CD14-positive monocyte (primary cell): Measurements from ENCODE around the gene RANBP2. TPM values are rescaled to one million over a fixed set of nuclear protein-coding genes. Genes with fewer than 3 reads are reported as not detected.
"Not testable (repeated sequence)": the region's sequence is repeated elsewhere in the genome, so short reads cannot be mapped to it uniquely, and the experiment has no call there.

ENCODE experiments used
- DNase-seq, 3 donors: peaks; one replicate each; pipeline ENCODE4 v3.0.0-alpha.2; 2011 to 2022
- H2AFZ ChIP-seq: 2 replicates; pipeline ENCODE4 v1.6.0; 2012; ENCODE audit warnings: mild to moderate bottlenecking, low read depth, low read length, inconsistent platforms; ENCODE audit not compliant: insufficient read depth, poor library complexity, severe bottlenecking
- H3K27ac ChIP-seq, 2 donors: 1 replicate in 1 of 2; 2 replicates in 1 of 2; pipeline ENCODE4 v1.5.1; 2012 to 2013; ENCODE audit warnings: low read length in 2 of 2, control low read depth in 1 of 2, inconsistent platforms in 1 of 2, low read depth in 1 of 2, mild to moderate bottlenecking in 1 of 2
- H3K27me3 ChIP-seq, 2 donors: one replicate each; pipeline versions ENCODE4 v1.6.0 to v1.6.1; 2011 to 2013; ENCODE audit warnings: low read length in 2 of 2; ENCODE audit not compliant: control insufficient read depth in 2 of 2, insufficient read depth in 2 of 2
- H3K36me3 ChIP-seq, 2 donors: replicated peaks in 1 of 2; 1 replicate in 1 of 2; 2 replicates in 1 of 2; pipeline versions ENCODE4 v1.5.1 to v1.6.1; 2012 to 2013; ENCODE audit warnings: low read length in 2 of 2, control low read depth in 1 of 2, inconsistent platforms in 1 of 2, mild to moderate bottlenecking in 1 of 2; ENCODE audit not compliant: insufficient read depth in 2 of 2, control insufficient read depth in 1 of 2
- H3K4me1 ChIP-seq, 2 donors: 1 replicate in 1 of 2; 2 replicates in 1 of 2; pipeline versions ENCODE4 v1.5.1 to v1.6.1; 2012 to 2013; ENCODE audit warnings: low read length in 2 of 2, control low read depth in 1 of 2, inconsistent platforms in 1 of 2, mild to moderate bottlenecking in 1 of 2, moderate library complexity in 1 of 2; ENCODE audit not compliant: insufficient read depth in 2 of 2, control insufficient read depth in 1 of 2
- H3K4me2 ChIP-seq: replicated peaks from 2 replicates; pipeline ENCODE3; 2012; ENCODE audit warnings: low read length, moderate library complexity, mild to moderate bottlenecking; ENCODE audit not compliant: poor library complexity, severe bottlenecking; ENCODE audit errors: extremely low read depth
- H3K4me3 ChIP-seq, 3 experiments: fragments of 200-600 bp in 1 of 3; sonication (generic) in 1 of 3; replicated peaks in 1 of 3; 1 replicate in 2 of 3; 2 replicates in 1 of 3; pipeline ENCODE4 v1.5.1; 2011 to 2013; ENCODE audit warnings: low read length in 3 of 3, mild to moderate bottlenecking in 3 of 3, control low read depth in 2 of 3, low read depth in 2 of 3, inconsistent platforms in 1 of 3, moderate library complexity in 1 of 3
- H3K79me2 ChIP-seq: 2 replicates; pipeline ENCODE4 v1.6.0; 2012; ENCODE audit warnings: mild to moderate bottlenecking, control low read depth, inconsistent platforms, low read length, moderate library complexity; ENCODE audit not compliant: insufficient read depth
- H3K9ac ChIP-seq: 2 replicates; pipeline ENCODE4 v1.6.0; 2017; ENCODE audit warnings: low read length, mild to moderate bottlenecking; ENCODE audit not compliant: insufficient read depth, poor library complexity, severe bottlenecking
- H3K9me3 ChIP-seq, 2 donors: replicated peaks in 1 of 2; 1 replicate in 1 of 2; 2 replicates in 1 of 2; pipeline versions ENCODE4 v1.5.1 to v1.6.1; 2012 to 2013; ENCODE audit warnings: low read length in 2 of 2, control low read depth in 1 of 2; ENCODE audit not compliant: control insufficient read depth in 1 of 2, insufficient read depth in 1 of 2
- H4K20me1 ChIP-seq: 2 replicates; pipeline ENCODE4 v1.6.0; 2012; ENCODE audit warnings: mild to moderate bottlenecking, low read length, control low read depth, moderate library complexity; ENCODE audit not compliant: insufficient read depth
- H3K27ac Mint-ChIP-seq, 7 donors: one replicate each; pipeline ENCODE4 v1.8.0; 2020; ENCODE audit warnings: mild to moderate bottlenecking in 7 of 7, mixed read lengths in 7 of 7, moderate library complexity in 6 of 7, inconsistent platforms in 2 of 7
- H3K27me3 Mint-ChIP-seq, 3 donors: one replicate each; pipeline ENCODE4 v1.8.0; 2021 to 2022; ENCODE audit warnings: low read depth in 3 of 3, mild to moderate bottlenecking in 3 of 3, mixed read lengths in 3 of 3, moderate library complexity in 3 of 3, inconsistent platforms in 1 of 3
- H3K36me3 Mint-ChIP-seq, 2 donors: one replicate each; pipeline ENCODE4 v1.8.0; 2020; ENCODE audit warnings: mixed read lengths in 2 of 2, inconsistent platforms in 1 of 2, mild to moderate bottlenecking in 1 of 2
- H3K4me1 Mint-ChIP-seq: one replicate; pipeline ENCODE4 v1.8.0; 2020; ENCODE audit warnings: mild to moderate bottlenecking, mixed read lengths
- H3K4me3 Mint-ChIP-seq, 2 donors: one replicate each; pipeline ENCODE4 v1.8.0; 2020; ENCODE audit warnings: mild to moderate bottlenecking in 2 of 2, mixed read lengths in 2 of 2, moderate library complexity in 1 of 2
- H3K9me3 Mint-ChIP-seq, 7 donors: one replicate each; pipeline ENCODE4 v1.8.0; 2020 to 2022; ENCODE audit warnings: mixed read lengths in 7 of 7, mild to moderate bottlenecking in 6 of 7, moderate library complexity in 6 of 7, inconsistent platforms in 2 of 7
- WGBS: methylation state at CpG from one replicate; pipeline ENCODE4 v1.1.5; 2013; ENCODE audit warnings: missing lambda C conversion rate; ENCODE audit not compliant: insufficient coverage; 5-methylcytosine and 5-hydroxymethylcytosine counted together
- intact Hi-C, 2 donors: fragments of 100-400 bp; cut with micrococcal nuclease; formaldehyde crosslinking; loops; one replicate each; pipeline versions ENCODE4 v1.15.0 to v1.15.1; 2023
- polyA plus RNA-seq, 3 donors: library from polyadenylated mRNA; depleted of rRNA in 1 of 3; unstranded in 2 of 3; stranded (reverse) in 1 of 3; fragments of 300-500 nt in 2 of 3; fragments of >200 nt in 1 of 3; fragmentation: Illumina TruSeq in 2 of 3; gene quantifications; 1 replicate in 2 of 3; 2 replicates in 1 of 3; pipeline ENCODE4 v1.2.3, GENCODE V29; 2012 to 2021

Gene RANBP2
- polyA plus RNA-seq, 3 donors, result 6.8 to 7.3 (median 7.0) TPM

DNA sequence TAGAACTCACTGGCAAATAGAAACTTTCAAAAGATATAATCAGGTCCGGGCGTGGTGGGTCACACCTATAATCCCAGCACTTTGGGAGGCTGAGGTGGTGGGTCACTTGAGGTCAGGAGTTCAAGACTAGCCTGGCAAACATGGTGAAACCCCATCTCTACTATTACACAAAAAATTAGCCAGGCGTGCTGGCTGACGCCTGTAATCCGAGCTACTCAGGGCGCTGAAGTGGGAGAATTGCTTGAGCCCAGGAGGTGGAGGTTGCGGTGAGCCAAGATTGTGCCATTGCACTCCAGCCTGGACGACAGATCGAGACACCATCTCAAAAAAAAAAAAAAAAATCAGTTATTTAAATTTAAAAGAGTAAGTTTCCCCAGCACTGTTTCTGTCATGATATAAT, 38.7 kb downstream of the RANBP2 start:
- H2AFZ ChIP-seq, H3K27me3 ChIP-seq, intact Hi-C loops, H3K27ac Mint-ChIP-seq, H4K20me1 ChIP-seq, H3K4me3 Mint-ChIP-seq, H3K4me2 ChIP-seq, H3K4me1 Mint-ChIP-seq, H3K27ac ChIP-seq, H3K27me3 Mint-ChIP-seq, H3K9ac ChIP-seq, H3K79me2 ChIP-seq, H3K4me1 ChIP-seq, H3K9me3 Mint-ChIP-seq, H3K9me3 ChIP-seq, H3K4me3 ChIP-seq, DNase-seq: not testable (repeated sequence)
- H3K36me3 ChIP-seq, result peaks cover 21 to 54% of the 10 kb centered on the region in 2 donors
- H3K36me3 Mint-ChIP-seq, result peaks cover 51 to 59% of the 10 kb centered on the region in 2 donors
- no CpG with 5 or more reads among the region's 9 CpGs for WGBS

DNA sequence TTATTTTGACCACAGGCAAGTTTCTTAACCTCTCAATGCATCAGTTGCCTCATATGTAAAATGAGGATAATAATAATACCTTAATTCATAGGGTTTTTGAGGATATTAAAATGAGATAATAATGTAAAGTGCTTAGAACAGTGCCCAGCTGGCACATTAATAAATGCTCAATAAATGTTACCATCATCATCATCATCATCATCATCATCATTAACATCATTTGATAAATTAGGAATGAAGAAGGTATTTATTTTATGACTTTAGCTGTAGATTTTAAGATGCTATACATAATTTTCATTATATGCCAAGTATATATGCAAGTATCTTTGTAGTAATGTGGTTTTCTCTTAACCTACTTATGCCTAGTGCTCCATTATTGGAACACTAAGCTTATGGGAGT, 43.3 kb downstream of the RANBP2 start:
- H3K27me3 Mint-ChIP-seq, H4K20me1 ChIP-seq, H3K4me3 ChIP-seq, H3K9ac ChIP-seq, H3K9me3 ChIP-seq, H3K27ac Mint-ChIP-seq, H2AFZ ChIP-seq, DNase-seq, H3K4me2 ChIP-seq, H3K4me1 Mint-ChIP-seq, intact Hi-C loops, H3K27me3 ChIP-seq, H3K4me1 ChIP-seq, H3K9me3 Mint-ChIP-seq, H3K27ac ChIP-seq, H3K79me2 ChIP-seq, H3K4me3 Mint-ChIP-seq: not testable (repeated sequence)
- H3K36me3 ChIP-seq, result peaks cover 38 to 56% of the 10 kb centered on the region in 2 donors
- H3K36me3 Mint-ChIP-seq, result peaks cover 54 to 64% of the 10 kb centered on the region in 2 donors

DNA sequence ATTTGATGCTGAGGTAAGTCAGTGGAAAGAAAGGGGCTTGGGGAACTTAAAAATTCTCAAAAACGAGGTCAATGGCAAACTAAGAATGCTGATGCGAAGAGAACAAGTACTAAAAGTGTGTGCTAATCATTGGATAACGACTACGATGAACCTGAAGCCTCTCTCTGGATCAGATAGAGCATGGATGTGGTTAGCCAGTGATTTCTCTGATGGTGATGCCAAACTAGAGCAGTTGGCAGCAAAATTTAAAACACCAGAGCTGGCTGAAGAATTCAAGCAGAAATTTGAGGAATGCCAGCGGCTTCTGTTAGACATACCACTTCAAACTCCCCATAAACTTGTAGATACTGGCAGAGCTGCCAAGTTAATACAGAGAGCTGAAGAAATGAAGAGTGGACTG, 47.4 kb downstream of the RANBP2 start:
- H3K4me1 ChIP-seq, intact Hi-C loops, H4K20me1 ChIP-seq, H3K27ac Mint-ChIP-seq, H3K9me3 ChIP-seq, DNase-seq, H3K4me1 Mint-ChIP-seq, H3K27ac ChIP-seq, H2AFZ ChIP-seq, H3K4me2 ChIP-seq, H3K9ac ChIP-seq, H3K4me3 Mint-ChIP-seq, H3K79me2 ChIP-seq, H3K4me3 ChIP-seq, H3K9me3 Mint-ChIP-seq, H3K27me3 Mint-ChIP-seq, H3K27me3 ChIP-seq: not testable (repeated sequence)
- 100% methylated on average over 2 of the region's 5 CpGs for WGBS
- H3K36me3 Mint-ChIP-seq, result peaks cover 48 to 56% of the 10 kb centered on the region in 2 donors
- H3K36me3 ChIP-seq, result peaks cover 35 to 53% of the 10 kb centered on the region in 2 donors

DNA sequence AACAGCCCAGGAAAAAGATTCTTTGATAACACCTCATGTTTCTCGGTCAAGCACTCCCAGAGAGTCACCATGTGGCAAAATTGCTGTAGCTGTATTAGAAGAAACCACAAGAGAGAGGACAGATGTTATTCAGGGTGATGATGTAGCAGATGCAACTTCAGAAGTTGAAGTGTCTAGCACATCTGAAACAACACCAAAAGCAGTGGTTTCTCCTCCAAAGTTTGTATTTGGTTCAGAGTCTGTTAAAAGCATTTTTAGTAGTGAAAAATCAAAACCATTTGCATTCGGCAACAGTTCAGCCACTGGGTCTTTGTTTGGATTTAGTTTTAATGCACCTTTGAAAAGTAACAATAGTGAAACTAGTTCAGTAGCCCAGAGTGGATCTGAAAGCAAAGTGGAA, 48.6 kb downstream of the RANBP2 start:
- H3K27me3 ChIP-seq, H3K27me3 Mint-ChIP-seq, DNase-seq: not testable (repeated sequence)

More for the DNA sequence above, 48.6 kb downstream of the RANBP2 start:
- H3K27ac Mint-ChIP-seq, H3K4me2 ChIP-seq, H3K9me3 Mint-ChIP-seq, H3K27ac ChIP-seq, intact Hi-C loops, H3K4me1 ChIP-seq, H3K4me1 Mint-ChIP-seq, H3K79me2 ChIP-seq, H2AFZ ChIP-seq, H4K20me1 ChIP-seq, H3K4me3 ChIP-seq, H3K4me3 Mint-ChIP-seq, H3K9me3 ChIP-seq, H3K9ac ChIP-seq: not testable (repeated sequence)
- peaks cover 43 to 61% of the 10 kb centered on the region in 2 donors for H3K36me3 ChIP-seq
- peaks cover 54 to 61% of the 10 kb centered on the region in 2 donors for H3K36me3 Mint-ChIP-seq
- no CpG with 5 or more reads among the region's 2 CpGs for WGBS
